ENCODE measurements around the gene WNT7A.

DNA sequence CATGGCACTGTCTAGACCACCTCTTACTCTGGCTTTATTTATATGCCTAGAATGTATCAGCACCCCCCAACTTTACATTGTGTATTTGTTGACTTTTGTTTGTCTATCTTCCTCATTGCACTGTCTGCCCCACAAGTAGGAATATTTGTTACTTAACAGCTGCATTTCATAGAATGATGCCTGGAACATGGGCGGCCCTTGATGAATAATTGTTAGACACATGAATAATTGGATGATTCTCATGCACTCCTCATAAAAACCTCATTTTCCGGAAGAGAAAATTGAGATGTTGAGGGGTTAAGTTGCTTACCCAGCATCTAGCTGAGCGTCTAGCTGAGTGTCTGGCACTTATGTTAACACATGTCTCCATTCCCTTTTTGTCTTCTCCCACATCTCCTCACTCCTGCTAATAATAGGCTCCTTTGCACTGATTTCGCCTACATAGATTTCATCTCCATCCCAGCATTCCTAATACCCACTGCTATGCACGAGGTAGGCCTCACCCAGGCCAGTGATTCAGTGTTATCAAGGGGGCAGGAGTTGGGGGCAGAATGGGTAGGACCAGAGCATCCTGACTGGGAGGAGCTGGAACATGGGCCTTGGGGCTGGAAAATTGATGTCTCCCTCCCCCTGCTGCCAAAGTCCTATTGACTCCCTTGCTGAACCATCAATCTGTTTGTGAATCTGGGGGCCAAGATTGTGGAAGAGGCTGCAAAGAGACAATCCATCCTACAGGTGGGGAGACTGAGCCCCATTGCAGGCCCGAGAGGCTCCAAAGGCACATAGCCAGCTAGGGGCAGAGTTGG lies 7.8 kb upstream of the WNT7A start:
- TF ChIP-seq POLR2A (IDR thresholded peaks at IDR 0.05) (no peak), CTCF (IDR thresholded peaks at IDR 0.05) (no peak)
